ENCODE data around the gene CTAG1B.
"Not testable (repeated sequence)": the region's sequence is repeated elsewhere in the genome, so short reads cannot be mapped to it uniquely, and the experiment has no call there.

The CTAG1B gene

DNA sequence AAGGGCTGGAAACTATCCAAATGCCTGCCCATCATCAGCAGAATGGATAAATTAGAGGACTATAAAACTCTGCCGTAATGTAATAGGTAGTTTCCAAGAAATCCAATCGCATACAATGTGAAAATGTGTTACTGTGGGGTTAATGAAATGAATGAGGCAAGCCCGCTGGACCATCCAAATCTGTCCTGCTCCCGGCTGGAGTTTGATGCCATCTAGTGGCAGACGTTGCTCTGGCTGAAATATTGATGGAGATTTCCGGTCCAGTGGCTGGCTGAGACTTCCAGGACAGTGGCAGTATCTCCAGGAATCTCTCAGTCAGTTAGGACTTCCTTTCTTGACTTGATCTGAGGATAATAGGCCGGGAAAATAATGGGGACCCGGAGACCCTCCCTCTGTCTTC is 36.1 kb downstream of the CTAG1B start:
- DNase-seq = not testable (repeated sequence)

DNA sequence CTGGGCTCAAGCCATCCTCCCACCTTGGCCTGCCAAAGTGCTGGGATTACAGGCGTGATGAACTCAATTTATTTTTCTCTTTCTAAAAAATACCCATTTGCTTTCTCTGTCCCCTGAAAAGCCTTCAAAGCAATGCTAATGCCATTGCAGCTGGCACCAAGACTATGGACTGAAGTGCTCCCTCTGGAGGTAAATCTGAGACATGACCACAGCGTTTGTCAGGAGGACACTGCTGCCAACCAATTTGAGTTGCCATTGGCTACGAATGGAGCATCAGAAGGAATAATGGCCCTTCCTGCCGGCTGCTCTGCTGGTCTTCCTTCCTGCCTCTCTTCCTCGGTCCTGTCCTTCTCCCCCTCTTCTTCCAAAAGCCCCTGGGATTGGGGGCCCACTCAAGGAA is 44.0 kb downstream of the CTAG1B start:
- DNase-seq = not testable (repeated sequence)

DNA sequence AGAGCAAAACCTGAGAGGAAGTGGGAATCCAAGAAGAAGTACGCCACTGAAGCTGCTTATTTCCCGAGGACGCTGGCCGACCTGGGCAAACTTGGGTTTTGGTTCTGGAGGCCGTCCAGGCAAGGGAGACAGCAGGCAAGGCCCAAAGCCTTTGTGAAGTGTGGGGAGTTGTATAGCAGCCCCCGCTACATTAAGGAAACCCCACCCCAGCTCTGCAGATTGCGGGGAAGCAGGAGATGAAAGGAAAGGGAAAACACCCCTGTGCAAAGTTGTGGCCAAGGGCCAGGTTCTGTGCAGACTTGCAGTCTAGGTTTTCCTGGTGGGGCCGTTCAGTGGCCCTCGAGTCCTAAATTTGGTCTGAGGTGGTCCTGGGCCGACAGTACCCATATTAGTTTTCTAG is 46.0 kb downstream of the CTAG1B start:
- DNase-seq = not testable (repeated sequence)

DNA sequence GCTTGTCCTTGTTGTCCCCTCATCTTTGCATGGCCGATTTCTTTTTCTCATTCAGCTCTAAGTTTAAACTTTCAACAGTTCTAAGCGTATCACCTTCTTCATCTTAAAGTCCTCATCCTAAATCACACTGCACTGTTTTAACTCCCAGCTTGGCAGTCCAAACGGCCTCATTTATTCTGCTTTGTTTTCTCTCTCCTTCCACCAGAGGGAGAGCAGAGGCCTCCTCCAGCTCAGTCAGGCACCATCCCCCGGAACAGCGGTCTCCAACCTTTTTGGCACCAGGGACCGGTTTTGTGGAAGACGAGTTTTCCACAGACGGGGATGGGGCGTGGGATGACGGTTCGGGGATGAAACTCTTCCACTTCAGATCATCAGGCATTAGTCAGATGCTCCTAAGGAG is 48.7 kb downstream of the CTAG1B start:
- DNase-seq = not testable (repeated sequence)
